ENCODE results near the gene FOLR1.

DNA sequence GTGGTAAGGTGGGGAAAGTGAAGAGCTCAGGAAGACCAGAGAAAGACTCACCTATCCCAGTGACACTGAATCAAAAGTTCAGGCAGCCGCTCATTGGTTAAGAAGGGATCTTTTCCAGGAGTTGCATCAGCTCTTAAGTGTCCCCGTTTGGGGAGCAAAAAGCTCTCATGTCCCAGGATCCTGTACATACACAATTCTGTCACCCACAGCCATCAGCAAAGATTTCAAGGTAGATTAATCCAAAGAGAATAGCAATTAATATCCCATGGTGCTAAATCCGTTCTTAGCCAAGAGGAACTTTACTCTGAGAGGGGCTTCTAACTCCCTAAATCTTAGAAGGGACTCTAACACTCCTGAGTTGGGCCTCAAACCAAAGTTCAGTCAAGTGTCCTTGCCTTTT is 37.1 kb upstream of the FOLR1 start:
- TF ChIP-seq, protein P1, sequence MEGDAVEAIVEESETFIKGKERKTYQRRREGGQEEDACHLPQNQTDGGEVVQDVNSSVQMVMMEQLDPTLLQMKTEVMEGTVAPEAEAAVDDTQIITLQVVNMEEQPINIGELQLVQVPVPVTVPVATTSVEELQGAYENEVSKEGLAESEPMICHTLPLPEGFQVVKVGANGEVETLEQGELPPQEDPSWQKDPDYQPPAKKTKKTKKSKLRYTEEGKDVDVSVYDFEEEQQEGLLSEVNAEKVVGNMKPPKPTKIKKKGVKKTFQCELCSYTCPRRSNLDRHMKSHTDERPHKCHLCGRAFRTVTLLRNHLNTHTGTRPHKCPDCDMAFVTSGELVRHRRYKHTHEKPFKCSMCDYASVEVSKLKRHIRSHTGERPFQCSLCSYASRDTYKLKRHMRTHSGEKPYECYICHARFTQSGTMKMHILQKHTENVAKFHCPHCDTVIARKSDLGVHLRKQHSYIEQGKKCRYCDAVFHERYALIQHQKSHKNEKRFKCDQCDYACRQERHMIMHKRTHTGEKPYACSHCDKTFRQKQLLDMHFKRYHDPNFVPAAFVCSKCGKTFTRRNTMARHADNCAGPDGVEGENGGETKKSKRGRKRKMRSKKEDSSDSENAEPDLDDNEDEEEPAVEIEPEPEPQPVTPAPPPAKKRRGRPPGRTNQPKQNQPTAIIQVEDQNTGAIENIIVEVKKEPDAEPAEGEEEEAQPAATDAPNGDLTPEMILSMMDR (conservative IDR thresholded peaks at IDR 0.05 in 1 of 2, IDR thresholded peaks at IDR 0.05 in 1 of 2; ENCODE audit: low read depth in 1 of 2, low read length in 2 of 2): no peak
- no peak for TF ChIP-seq EZH2 (IDR thresholded peaks at IDR 0.05; ENCODE audit: low read length, missing control alignments)
